ENCODE data around the gene NPSR1. TPM values are rescaled to one million over a fixed set of nuclear protein-coding genes. Genes with fewer than 3 reads are reported as not detected.

The NPSR1 gene
- total and polyA plus RNA-seq, 8 donors: not detected

- TF ChIP-seq, protein P1, sequence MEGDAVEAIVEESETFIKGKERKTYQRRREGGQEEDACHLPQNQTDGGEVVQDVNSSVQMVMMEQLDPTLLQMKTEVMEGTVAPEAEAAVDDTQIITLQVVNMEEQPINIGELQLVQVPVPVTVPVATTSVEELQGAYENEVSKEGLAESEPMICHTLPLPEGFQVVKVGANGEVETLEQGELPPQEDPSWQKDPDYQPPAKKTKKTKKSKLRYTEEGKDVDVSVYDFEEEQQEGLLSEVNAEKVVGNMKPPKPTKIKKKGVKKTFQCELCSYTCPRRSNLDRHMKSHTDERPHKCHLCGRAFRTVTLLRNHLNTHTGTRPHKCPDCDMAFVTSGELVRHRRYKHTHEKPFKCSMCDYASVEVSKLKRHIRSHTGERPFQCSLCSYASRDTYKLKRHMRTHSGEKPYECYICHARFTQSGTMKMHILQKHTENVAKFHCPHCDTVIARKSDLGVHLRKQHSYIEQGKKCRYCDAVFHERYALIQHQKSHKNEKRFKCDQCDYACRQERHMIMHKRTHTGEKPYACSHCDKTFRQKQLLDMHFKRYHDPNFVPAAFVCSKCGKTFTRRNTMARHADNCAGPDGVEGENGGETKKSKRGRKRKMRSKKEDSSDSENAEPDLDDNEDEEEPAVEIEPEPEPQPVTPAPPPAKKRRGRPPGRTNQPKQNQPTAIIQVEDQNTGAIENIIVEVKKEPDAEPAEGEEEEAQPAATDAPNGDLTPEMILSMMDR (IDR thresholded peaks at IDR 0.05): no peak
- Histone ChIP-seq H3K4me1 (no peaks in the 10 kb centered on the region), H3K27me3 (no peaks in the 10 kb centered on the region), H3K36me3 (no peaks in the 10 kb centered on the region), H3K4me3 (no peak overlapping the region), H3K27ac (no peak overlapping the region), H3K9me3 (peaks cover 0 to 12% of the 10 kb centered on the region in 2 donors)
- no peak for ATAC-seq
- DNase-seq: no peak
- intact Hi-C loops (cut with DNase I): no loop called here
These were observed 82.8 kb downstream of the NPSR1 start for GRCh38 chr7:34740840-34741239.

DNA sequence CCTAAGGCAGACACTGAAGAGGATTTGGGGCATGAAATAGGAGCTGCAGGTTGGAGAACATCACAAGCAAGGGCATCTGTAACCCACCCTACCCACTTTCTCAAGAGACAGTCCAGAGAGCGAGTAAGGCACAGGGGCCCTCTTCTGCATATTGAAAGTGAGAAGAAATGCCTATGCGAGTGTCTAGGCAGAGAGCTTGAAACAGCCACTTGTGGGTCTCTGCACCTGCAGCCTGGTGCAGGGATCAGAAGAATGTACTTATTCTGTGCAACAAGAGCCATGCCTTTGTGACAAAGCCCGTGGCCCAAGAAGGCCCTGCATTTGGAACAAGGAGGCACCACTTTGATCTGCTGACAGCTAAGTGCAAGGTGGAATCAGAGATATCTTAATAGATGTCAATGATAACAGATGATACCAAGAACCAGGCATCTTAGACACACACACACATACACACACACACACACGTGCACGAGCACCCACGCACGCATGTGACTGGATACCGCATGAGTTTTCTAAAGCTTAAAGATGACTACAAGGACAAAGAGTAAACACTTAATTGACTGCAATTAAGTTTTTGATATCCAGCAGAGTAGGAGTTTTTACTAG, 89.3 kb downstream of the NPSR1 start:
- no peaks in the 10 kb centered on the region for H3K27me3 ChIP-seq
- no peak overlapping the region for H3K4me3 ChIP-seq
- intact Hi-C loops (cut with DNase I): no loop called here
- TF ChIP-seq, protein P1 (IDR thresholded peaks at IDR 0.05): no peak
- peaks cover 0 to 16% of the 10 kb centered on the region in 2 donors for H3K4me1 ChIP-seq
- peaks cover 0 to 11% of the 10 kb centered on the region in 2 donors for H3K9me3 ChIP-seq
- H3K27ac ChIP-seq: peak overlapping the region; percentile 35 to 67
- no peaks in the 10 kb centered on the region for H3K36me3 ChIP-seq
- peak; percentile 35 for ATAC-seq
- peak in 1 of 4 donors; percentile 43 for DNase-seq

- ATAC-seq: peak; percentile 89
- Histone ChIP-seq H3K4me1 (peaks cover 0 to 16% of the 10 kb centered on the region in 2 donors), H3K9me3 (peaks cover 0 to 4% of the 10 kb centered on the region in 2 donors), H3K27me3 (no peaks in the 10 kb centered on the region), H3K36me3 (no peaks in the 10 kb centered on the region), H3K27ac (peak overlapping the region; percentile 35 to 67), H3K4me3 (no peak overlapping the region)
- TF ChIP-seq, protein P1 (IDR thresholded peaks at IDR 0.05): no peak
- intact Hi-C loops (cut with DNase I): no loop called here
- peak; percentile 34 to 84 (median 76) for DNase-seq
These were observed 90.1 kb downstream of the NPSR1 start for GRCh38 chr7:34747867-34748727.

DNA sequence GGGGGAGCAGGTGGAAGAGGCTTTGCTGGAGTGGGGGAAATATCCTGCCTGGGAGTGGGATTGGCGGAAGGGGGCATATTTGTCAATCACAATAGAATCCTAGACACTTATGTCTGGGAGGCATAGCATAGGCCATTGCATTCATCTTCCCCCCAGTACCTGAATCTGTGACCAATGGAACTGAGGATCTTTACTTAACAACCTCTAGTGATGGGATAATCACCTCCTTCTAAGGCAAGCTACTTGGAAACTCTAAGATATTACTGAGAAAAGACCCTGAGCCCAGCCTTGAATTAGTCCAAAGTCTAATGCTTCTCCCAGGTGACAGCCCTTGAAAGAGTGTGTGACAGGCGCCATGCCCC, 90.7 kb downstream of the NPSR1 start:
- Histone ChIP-seq H3K4me3 (no peak overlapping the region), H3K36me3 (no peaks in the 10 kb centered on the region), H3K27ac (peak overlapping the region; percentile 35 to 67), H3K4me1 (peaks cover 0 to 16% of the 10 kb centered on the region in 2 donors), H3K27me3 (no peaks in the 10 kb centered on the region), H3K9me3 (peaks cover 0 to 2% of the 10 kb centered on the region in 2 donors)
- no peak for ATAC-seq
- TF ChIP-seq, protein P1 (IDR thresholded peaks at IDR 0.05): no peak
- intact Hi-C loops (cut with DNase I): no loop called here
- no peak for DNase-seq

DNA sequence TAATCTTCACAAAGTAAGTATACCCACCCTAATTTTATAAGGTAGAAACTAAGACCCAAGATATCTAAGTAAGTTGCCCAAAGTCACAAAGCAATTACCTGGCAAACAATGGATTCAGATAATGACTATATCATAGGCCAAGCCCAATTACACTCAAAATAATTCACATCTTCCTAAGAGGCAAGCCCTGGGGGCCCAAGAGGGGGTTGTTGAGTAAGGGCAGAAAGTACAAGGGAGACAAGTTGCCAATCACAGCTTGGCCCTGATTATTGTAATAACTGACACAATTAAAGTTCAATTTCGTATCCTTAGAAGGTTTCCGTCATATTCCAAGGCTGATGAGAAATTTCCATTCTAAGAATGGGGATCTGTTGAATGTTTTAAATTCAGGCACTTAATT, 91.4 kb downstream of the NPSR1 start:
- intact Hi-C loops (cut with DNase I): no loop called here
- TF ChIP-seq, protein P1 (IDR thresholded peaks at IDR 0.05): no peak
- Histone ChIP-seq H3K36me3 (no peaks in the 10 kb centered on the region), H3K27ac (peak overlapping the region in 1 of 2 donors; percentile 35), H3K4me1 (peaks cover 0 to 16% of the 10 kb centered on the region in 2 donors), H3K4me3 (no peak overlapping the region), H3K9me3 (peaks cover 0 to 2% of the 10 kb centered on the region in 2 donors), H3K27me3 (no peaks in the 10 kb centered on the region)
- DNase-seq (no peak), ATAC-seq (no peak)
